Embryonic facial prominence (tissue), 1 donor: ENCODE measurements around the gene SETD9.
A peak's percentile ranks its signal among the peaks of the same experiment; 100 is the strongest.

Experiments used
- DNase-seq: peaks from one replicate; pipeline ENCODE4 v3.0.0-alpha.2; 2016; ENCODE audit errors: extremely low spot score

The SETD9 gene

GRCh38 chr5:56909294-56910209 is at the start of gene SETD9:
Gene SETD9 (plus strand): TSS chr5:56909596. CDS start chr5:56909646, 50 bp downstream.
- DNase-seq, result peak; percentile 94

GRCh38 chr5:56861893-56862485 is 47.4 kb upstream of the SETD9 start:
- DNase-seq, result no peak

- no peak for DNase-seq
Measured at GRCh38 chr5:56862909-56863308, 46.5 kb upstream of the SETD9 start.

GRCh38 chr5:56871777-56872176 is 37.6 kb upstream of the SETD9 start:
- no peak for DNase-seq

GRCh38 chr5:56873056-56873455 is 36.3 kb upstream of the SETD9 start:
- DNase-seq, result no peak

GRCh38 chr5:56876327-56876726 is 33.1 kb upstream of the SETD9 start:
- no peak for DNase-seq

- DNase-seq, result no peak
Measured at GRCh38 chr5:56881571-56881970, 27.8 kb upstream of the SETD9 start.

- DNase-seq, result no peak
Measured at GRCh38 chr5:56893251-56893951, 16.0 kb upstream of the SETD9 start.

- no peak for DNase-seq
Measured at GRCh38 chr5:56896763-56897162, 12.6 kb upstream of the SETD9 start.

- no peak for DNase-seq
Measured at GRCh38 chr5:56898213-56898612, 11.2 kb upstream of the SETD9 start.

- no peak for DNase-seq
Measured at GRCh38 chr5:56900395-56900794, 9.0 kb upstream of the SETD9 start.

- no peak for DNase-seq
Measured at GRCh38 chr5:56900858-56901578, 8.4 kb upstream of the SETD9 start.

GRCh38 chr5:56908942-56909293 is 478 bp upstream of the SETD9 start:
- no peak for DNase-seq

GRCh38 chr5:56910210-56910965 is 992 bp downstream of the SETD9 start:
- peak; percentile 12 for DNase-seq

- no peak for DNase-seq
Measured at GRCh38 chr5:56913766-56914165, 4.4 kb downstream of the SETD9 start.

- DNase-seq, result no peak
Measured at GRCh38 chr5:56914678-56915077, 5.3 kb downstream of the SETD9 start.

- DNase-seq, result no peak
Measured at GRCh38 chr5:56917534-56917933, 8.1 kb downstream of the SETD9 start.

- no peak for DNase-seq
Measured at GRCh38 chr5:56918054-56918453, 8.7 kb downstream of the SETD9 start.

- no peak for DNase-seq
Measured at GRCh38 chr5:56919942-56920662, 10.7 kb downstream of the SETD9 start.

- DNase-seq, result no peak
Measured at GRCh38 chr5:56922922-56923321, 13.5 kb downstream of the SETD9 start.

GRCh38 chr5:56934325-56934724 is 24.9 kb downstream of the SETD9 start:
- DNase-seq, result no peak
